GM12878 (cell line): ENCODE measurements around the gene TOX4. TPM values are rescaled to one million over a fixed set of nuclear protein-coding genes. Genes with fewer than 3 reads are reported as not detected.

ENCODE experiments used
- ATAC-seq: fragments of 200-7000 bp; cut with Tn5 transposase; 3 replicates; pipeline ENCODE4 v1.9.1; 2020; ENCODE audit warnings: mild to moderate bottlenecking, moderate library complexity
- BruUV-seq: library from RNA; stranded (reverse); fragments of 400-500 nt; replicated peaks from 2 replicates; lab custom pipeline; 2021; lab: Mats Ljungman, UMichigan
- CTCF ChIA-PET: fragments of 300-600 bp; sonication (Branson Sonifier 250); formaldehyde crosslinking; extraction: SDS; loops from one replicate; lab custom pipeline; 2021; ENCODE audit warnings: inconsistent platforms; lab: Yijun Ruan, JAX
- POLR2A ChIA-PET: fragments of 350-600 bp; formaldehyde crosslinking; extraction: SDS; loops from one replicate; lab custom pipeline; 2021; ENCODE audit warnings: inconsistent platforms; lab: Charles Lee
- RAD21 ChIA-PET: fragments of 300-600 bp; sonication (Branson Sonifier 250); formaldehyde crosslinking; loops from one replicate; lab custom pipeline; 2023; ENCODE audit warnings: antibody characterized with exemption; ENCODE audit not compliant: unreplicated experiment; lab: Charles Lee
- SMC1A ChIA-PET: fragments of 300-600 bp; sonication (Branson Sonifier 250); formaldehyde crosslinking; loops from one replicate; lab custom pipeline; 2023; ENCODE audit not compliant: unreplicated experiment, uncharacterized antibody; lab: Charles Lee
- DNase-seq: peaks from one replicate; pipeline ENCODE4 v3.0.0-alpha.2; 2011; ENCODE audit warnings: low read depth, low spot score
- FAIRE-seq: peaks from 3 replicates; lab custom pipeline; 2011; peaks lifted over from hg19 to GRCh38; lab: Jason Lieb, UNC
- H2AFZ ChIP-seq: 2 replicates; pipeline ENCODE4 v1.6.0; 2011; ENCODE audit warnings: low read depth, low read length, control low read depth; ENCODE audit not compliant: control insufficient read depth
- H3K27ac ChIP-seq: 2 replicates; pipeline ENCODE4 v1.5.1; 2011; ENCODE audit warnings: control low read depth; ENCODE audit not compliant: control insufficient read depth, insufficient read depth
- H3K27me3 ChIP-seq, 2 experiments: replicated peaks in 1 of 2; 2 replicates each; pipeline versions ENCODE4 v1.6.0 to v1.6.1; 2011; ENCODE audit warnings: low read length in 1 of 2; ENCODE audit not compliant: control insufficient read depth in 2 of 2, insufficient read depth in 2 of 2
- H3K36me3 ChIP-seq, 2 experiments: 2 replicates each; pipeline ENCODE4 v1.5.1; 2011; ENCODE audit warnings: low read length in 1 of 2; ENCODE audit not compliant: control insufficient read depth in 2 of 2, insufficient read depth in 2 of 2
- H3K4me1 ChIP-seq: 2 replicates; pipeline ENCODE4 v1.6.1; 2011; ENCODE audit warnings: mild to moderate bottlenecking, low read length, moderate library complexity, mixed read lengths; ENCODE audit not compliant: control insufficient read depth, insufficient read depth
- H3K4me2 ChIP-seq: 2 replicates; pipeline ENCODE4 v1.6.0; 2011; ENCODE audit warnings: control low read depth; ENCODE audit not compliant: control insufficient read depth, insufficient read depth
- H3K4me3 ChIP-seq: fragments of 200-600 bp; sonication (generic); 2 replicates; pipeline ENCODE4 v1.5.1; 2016
- H3K79me2 ChIP-seq: 2 replicates; pipeline ENCODE4 v1.6.0; 2011; ENCODE audit warnings: low read length; ENCODE audit not compliant: control insufficient read depth, insufficient read depth
- H3K9ac ChIP-seq: 2 replicates; pipeline ENCODE4 v1.8.0; 2011; ENCODE audit warnings: low read length, control low read depth, mixed read lengths; ENCODE audit not compliant: control insufficient read depth, insufficient read depth
- H3K9me3 ChIP-seq: replicated peaks from 3 replicates; pipeline ENCODE4 v1.5.1; 2011; ENCODE audit warnings: mild to moderate bottlenecking, low read length; ENCODE audit not compliant: control insufficient read depth, insufficient read depth
- H4K20me1 ChIP-seq: 2 replicates; pipeline ENCODE4 v1.6.0; 2011; ENCODE audit not compliant: control insufficient read depth, insufficient read depth
- BRCA1 ChIP-seq: IDR thresholded peaks from 2 replicates; pipeline ENCODE4 v1.6.1; 2011; ENCODE audit warnings: low read depth, low read length, improper control_type of control experiment
- ETV6 ChIP-seq, 2 experiments: fragments of 450-650 bp in 1 of 2; IDR thresholded peaks in 1 of 2; conservative IDR thresholded peaks in 1 of 2; 2 replicates each; pipeline ENCODE4 v1.6.1; 2014; ENCODE audit warnings: antibody characterized with exemption in 1 of 2, borderline replicate concordance in 1 of 2, low read depth in 1 of 2, mild to moderate bottlenecking in 1 of 2, moderate library complexity in 1 of 2
- GATAD2B ChIP-seq: fragments of 450-650 bp; conservative IDR thresholded peaks from 2 replicates; pipeline ENCODE4 v1.6.1; 2017; ENCODE audit warnings: low read depth, mild to moderate bottlenecking, moderate library complexity
- HCFC1 ChIP-seq: fragments of 150-350 bp; IDR thresholded peaks from 2 replicates; pipeline ENCODE4 v1.6.1; 2014; ENCODE audit warnings: low read length
- HDAC2 ChIP-seq: fragments of 200-600 bp; sonication (generic); IDR thresholded peaks from 2 replicates; pipeline ENCODE4 v1.6.1; 2017
- HDAC6 ChIP-seq: fragments of 200-600 bp; sonication (generic); IDR thresholded peaks from one replicate; pipeline ENCODE4 v1.8.0; 2017; ENCODE audit warnings: antibody characterized with exemption; ENCODE audit not compliant: unreplicated experiment
- PAX5 ChIP-seq: IDR thresholded peaks from 2 replicates; pipeline ENCODE4 v1.6.1; 2011; ENCODE audit warnings: low read depth, low read length, borderline replicate concordance
- POLR2AphosphoS5 ChIP-seq: IDR thresholded peaks from 2 replicates; pipeline ENCODE4 v1.6.1; 2011; ENCODE audit warnings: mild to moderate bottlenecking, low read length, inconsistent platforms
- RCOR1 ChIP-seq: conservative IDR thresholded peaks from 2 replicates; pipeline ENCODE4 v1.6.1; 2012; ENCODE audit warnings: low read depth, low read length, improper control_type of control experiment
- TARDBP ChIP-seq: IDR thresholded peaks from 2 replicates; pipeline ENCODE4 v1.6.1; 2016; ENCODE audit warnings: borderline replicate concordance
- TBL1XR1 ChIP-seq: IDR thresholded peaks from 2 replicates; pipeline ENCODE4 v1.6.1; 2012; ENCODE audit warnings: low read depth, low read length, improper control_type of control experiment
- WRNIP1 ChIP-seq: IDR thresholded peaks from 2 replicates; pipeline ENCODE4 v1.6.1; 2011; ENCODE audit warnings: low read depth, low read length, improper control_type of control experiment, borderline replicate concordance
- YY1 ChIP-seq: IDR thresholded peaks from 2 replicates; pipeline ENCODE4 v1.6.1; 2011; ENCODE audit warnings: low read depth, mild to moderate bottlenecking, low read length
- ZNF217 ChIP-seq: fragments of 450-650 bp; IDR thresholded peaks from 2 replicates; pipeline ENCODE4 v1.6.1; 2017; ENCODE audit warnings: antibody characterized with exemption, mild to moderate bottlenecking
- WGBS: methylation state at CpG from one replicate; pipeline ENCODE4 v1.1.6; 2016; ENCODE audit warnings: low lambda C conversion rate; ENCODE audit not compliant: insufficient replicate concordance, insufficient coverage; ENCODE audit errors: missing lambda C conversion rate; 5-methylcytosine and 5-hydroxymethylcytosine counted together
- in situ Hi-C: fragments of 300-500 bp; cut with MboI; formaldehyde crosslinking; loops from 9 replicates; pipeline ENCODE4 v1.14.3; 2018; ENCODE audit warnings: mixed read lengths
- intact Hi-C: fragments of 100-400 bp; cut with micrococcal nuclease; formaldehyde crosslinking; loops from one replicate; pipeline ENCODE4 v1.14.2; 2022; ENCODE audit not compliant: unreplicated experiment
- polyA plus RNA-seq, 11 experiments: library from polyadenylated mRNA; depleted of rRNA in 4 of 11; unstranded in 6 of 11; stranded (reverse) in 5 of 11; fragments of >200 nt; fragmentation: Nextera tagmentation in 4 of 11; fragmentation: Illumina TruSeq in 1 of 11; extraction: Ambion mirVana in 4 of 11; extraction: Trizol in 1 of 11; gene quantifications; 1 replicate in 1 of 11; 2 replicates in 10 of 11; pipeline versions ENCODE4 v1.2.1 to v1.2.3, GENCODE V29; 2011 to 2016; ENCODE audit warnings: inconsistent platforms in 2 of 11, missing spikeins in 2 of 11, low read depth in 1 of 11
- total RNA-seq, 4 experiments: library from RNA; depleted of rRNA in 3 of 4; stranded (reverse); fragments of >200 nt in 3 of 4; fragmentation: Illumina TruSeq in 1 of 4; extraction: Trizol in 1 of 4; gene quantifications; 2 replicates each; pipeline versions ENCODE4 v1.2.1 to v1.2.3, GENCODE V29; 2013 to 2021
- TF ChIP-seq, protein P1 (sequence below): fragments of 450-650 bp; conservative IDR thresholded peaks from 2 replicates; pipeline ENCODE4 v1.6.1; 2017; ENCODE audit warnings: mild to moderate bottlenecking, moderate library complexity
- TF ChIP-seq, protein P2 (sequence below): IDR thresholded peaks from 2 replicates; pipeline ENCODE4 v1.6.1; 2011; ENCODE audit warnings: mild to moderate bottlenecking, low read depth, low read length, moderate library complexity; ENCODE audit not compliant: insufficient replicate concordance

Gene TOX4
- total and polyA plus RNA-seq, 10 of the 15 experiments (the other 5 are each of a cell fraction or from before 2014, with no cell fraction given): 18.4 to 113 (median 55.2) TPM

DNA sequence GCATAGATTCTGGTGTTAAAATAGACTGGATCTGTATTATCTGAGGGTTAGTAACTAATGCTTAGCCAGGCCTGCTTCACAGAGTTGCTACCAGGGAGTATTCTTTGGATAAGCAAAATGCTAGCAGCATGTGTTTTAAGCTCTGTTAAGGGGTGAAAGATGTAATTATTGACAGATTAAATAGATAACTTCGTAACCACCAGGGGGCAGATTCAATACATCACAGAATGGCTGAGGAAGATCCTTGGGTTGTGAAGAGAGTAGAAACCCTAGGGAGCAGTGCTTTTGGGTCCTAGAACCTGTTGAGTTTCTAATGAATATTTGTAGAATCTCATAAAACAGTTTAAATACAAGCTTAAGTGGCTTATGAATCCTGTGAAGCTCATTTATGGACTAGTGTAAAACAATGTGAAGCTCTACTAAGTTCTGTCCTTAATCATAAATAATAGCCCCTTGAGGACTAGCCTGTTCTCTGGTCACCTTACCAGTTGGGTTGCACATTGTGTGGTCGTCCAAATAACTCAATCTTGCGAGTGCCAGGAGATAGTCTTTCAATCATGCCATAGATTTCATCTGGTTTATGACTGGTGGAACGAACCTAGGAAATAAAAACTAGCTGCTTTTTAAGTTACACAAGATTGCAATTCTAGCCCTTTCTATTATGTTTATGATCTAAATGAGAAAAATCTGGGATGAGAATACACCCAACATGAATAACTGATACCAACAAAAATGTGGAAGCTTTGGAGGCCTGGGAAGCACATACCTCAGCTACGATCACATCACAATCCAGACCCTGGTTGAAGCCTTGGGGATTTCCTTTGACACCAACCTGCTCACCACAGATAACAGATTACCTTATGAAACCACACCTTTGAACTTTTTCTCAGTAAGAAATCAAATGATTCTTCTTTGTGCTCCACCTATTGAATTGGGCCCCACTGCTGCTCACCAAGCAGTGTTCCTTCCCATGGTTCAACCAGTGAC lies 21.8 kb downstream of the TOX4 start (continued):
- no peak for TF ChIP-seq WRNIP1

DNA sequence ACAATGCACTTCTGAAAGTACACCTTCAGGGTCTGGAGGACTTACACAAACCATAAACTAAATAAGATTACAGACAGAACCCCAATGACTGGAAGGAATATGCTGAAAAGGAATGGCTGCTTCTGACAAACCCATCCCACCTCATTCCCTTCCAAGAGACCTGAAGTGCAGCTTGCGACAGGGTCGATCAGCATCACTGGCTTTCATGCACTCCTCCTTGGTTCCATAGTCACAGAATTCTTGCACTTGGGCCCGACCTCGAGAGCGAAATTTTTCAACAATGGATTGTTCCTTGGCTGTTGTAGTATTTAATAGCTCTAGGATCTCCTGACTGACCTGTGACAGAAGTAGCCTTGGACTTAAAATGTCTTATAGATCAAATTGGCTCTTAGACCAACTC lies 24.6 kb downstream of the TOX4 start:
- no peak for FAIRE-seq
- in situ Hi-C loops (loop anchor here (5.0 kb wide), 1 partner anchor 56 kb away; no protein-coding TSS in a partner anchor), intact Hi-C loops (no loop called here)
- ChIA-PET SMC1A (interaction anchor here (1.0 to 2.9 kb wide), 4 partner anchors 11 to 55 kb away, joined by 3 to 9 read pairs (median 6); partner anchors contain the start of genes METTL3, RAB2B and TOX4), POLR2A (interaction anchor here (0.6 to 1.9 kb wide), 3 partner anchors 9 to 10 kb away, joined by 3 to 6 read pairs (median 3); partner anchors contain the start of gene METTL3), CTCF (interaction anchor here (1.0 to 7.8 kb wide), 5 partner anchors 9 to 56 kb away, joined by 4 to 207 read pairs (median 5); partner anchors contain the start of genes METTL3 and SALL2), RAD21 (interaction anchor here (1.2 to 6.1 kb wide), 3 partner anchors 10 to 57 kb away, joined by 5 to 141 read pairs (median 7); partner anchors contain the start of genes METTL3 and SALL2)
- H3K9me3 ChIP-seq: no peaks in the 10 kb centered on the region
- H3K9ac ChIP-seq: no peak overlapping the region
- no peak for DNase-seq
- H3K27ac ChIP-seq: no peak overlapping the region
- no peak overlapping the region for H2AFZ ChIP-seq
- no peak overlapping the region for H3K4me3 ChIP-seq
- H3K27me3 ChIP-seq: no peaks in the 10 kb centered on the region
- peaks cover 11 to 38% of the 10 kb centered on the region in 2 experiments for H3K36me3 ChIP-seq
- H4K20me1 ChIP-seq: no peaks in the 10 kb centered on the region
- WGBS: 98% methylated on average over 5 of the region's 5 CpGs
- H3K4me2 ChIP-seq: no peak overlapping the region
- ATAC-seq: no peak
- BruUV-seq: no TSS peak
- peaks cover 10% of the 10 kb centered on the region for H3K4me1 ChIP-seq
- peaks cover 22% of the 10 kb centered on the region for H3K79me2 ChIP-seq
- no peak for TF ChIP-seq HDAC6
- TF ChIP-seq, protein P1, sequence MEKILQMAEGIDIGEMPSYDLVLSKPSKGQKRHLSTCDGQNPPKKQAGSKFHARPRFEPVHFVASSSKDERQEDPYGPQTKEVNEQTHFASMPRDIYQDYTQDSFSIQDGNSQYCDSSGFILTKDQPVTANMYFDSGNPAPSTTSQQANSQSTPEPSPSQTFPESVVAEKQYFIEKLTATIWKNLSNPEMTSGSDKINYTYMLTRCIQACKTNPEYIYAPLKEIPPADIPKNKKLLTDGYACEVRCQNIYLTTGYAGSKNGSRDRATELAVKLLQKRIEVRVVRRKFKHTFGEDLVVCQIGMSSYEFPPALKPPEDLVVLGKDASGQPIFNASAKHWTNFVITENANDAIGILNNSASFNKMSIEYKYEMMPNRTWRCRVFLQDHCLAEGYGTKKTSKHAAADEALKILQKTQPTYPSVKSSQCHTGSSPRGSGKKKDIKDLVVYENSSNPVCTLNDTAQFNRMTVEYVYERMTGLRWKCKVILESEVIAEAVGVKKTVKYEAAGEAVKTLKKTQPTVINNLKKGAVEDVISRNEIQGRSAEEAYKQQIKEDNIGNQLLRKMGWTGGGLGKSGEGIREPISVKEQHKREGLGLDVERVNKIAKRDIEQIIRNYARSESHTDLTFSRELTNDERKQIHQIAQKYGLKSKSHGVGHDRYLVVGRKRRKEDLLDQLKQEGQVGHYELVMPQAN: no peak
- TF ChIP-seq, protein P2, sequence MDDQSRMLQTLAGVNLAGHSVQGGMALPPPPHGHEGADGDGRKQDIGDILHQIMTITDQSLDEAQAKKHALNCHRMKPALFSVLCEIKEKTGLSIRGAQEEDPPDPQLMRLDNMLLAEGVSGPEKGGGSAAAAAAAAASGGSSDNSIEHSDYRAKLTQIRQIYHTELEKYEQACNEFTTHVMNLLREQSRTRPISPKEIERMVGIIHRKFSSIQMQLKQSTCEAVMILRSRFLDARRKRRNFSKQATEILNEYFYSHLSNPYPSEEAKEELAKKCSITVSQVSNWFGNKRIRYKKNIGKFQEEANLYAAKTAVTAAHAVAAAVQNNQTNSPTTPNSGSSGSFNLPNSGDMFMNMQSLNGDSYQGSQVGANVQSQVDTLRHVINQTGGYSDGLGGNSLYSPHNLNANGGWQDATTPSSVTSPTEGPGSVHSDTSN: no peak
- no peak for TF ChIP-seq TARDBP
- no peak for TF ChIP-seq PAX5
- no peak for TF ChIP-seq HCFC1
- no peak for TF ChIP-seq HDAC2
- no peak for TF ChIP-seq ETV6 (conservative IDR thresholded peaks at IDR 0.05 in 1 of 2, IDR thresholded peaks at IDR 0.05 in 1 of 2; ENCODE audit: borderline replicate concordance in 1 of 2, low read depth in 1 of 2)
- TF ChIP-seq GATAD2B: no peak
- no peak for TF ChIP-seq YY1
- TF ChIP-seq ZNF217: no peak
- TF ChIP-seq BRCA1: no peak
- TF ChIP-seq RCOR1: no peak
- TF ChIP-seq POLR2AphosphoS5: no peak
- TF ChIP-seq TBL1XR1: no peak
